Activated naive CD8-positive, alpha-beta T cell treated with anti-CD3 and anti-CD28 coated beads, Interleukin-2, amount 50 U/mL, for 24 hours (primary cell): Measurements from ENCODE around the gene MAP3K4.

ENCODE experiments used
- ATAC-seq: fragments of 150-1000 bp; cut with Tn5 transposase; one replicate; pipeline ENCODE4 v1.10.0; 2021
- DNase-seq: peaks from one replicate; pipeline ENCODE4 v3.0.0; 2021
- H3K27ac Mint-ChIP-seq: one replicate; pipeline ENCODE4 v1.8.0; 2021; ENCODE audit warnings: mild to moderate bottlenecking, mixed read lengths
- H3K27me3 Mint-ChIP-seq: one replicate; pipeline ENCODE4 v1.8.0; 2021; ENCODE audit warnings: mixed read lengths
- H3K36me3 Mint-ChIP-seq: one replicate; pipeline ENCODE4 v1.8.0; 2021; ENCODE audit warnings: low read depth, mixed read lengths
- H3K4me1 Mint-ChIP-seq: one replicate; pipeline ENCODE4 v1.8.0; 2021; ENCODE audit warnings: mixed read lengths
- H3K4me3 Mint-ChIP-seq: one replicate; pipeline ENCODE4 v1.8.0; 2021; ENCODE audit warnings: mild to moderate bottlenecking, moderate library complexity, mixed read lengths
- H3K9me3 Mint-ChIP-seq: one replicate; pipeline ENCODE4 v1.8.0; 2021; ENCODE audit warnings: mixed read lengths

Gene MAP3K4

DNA sequence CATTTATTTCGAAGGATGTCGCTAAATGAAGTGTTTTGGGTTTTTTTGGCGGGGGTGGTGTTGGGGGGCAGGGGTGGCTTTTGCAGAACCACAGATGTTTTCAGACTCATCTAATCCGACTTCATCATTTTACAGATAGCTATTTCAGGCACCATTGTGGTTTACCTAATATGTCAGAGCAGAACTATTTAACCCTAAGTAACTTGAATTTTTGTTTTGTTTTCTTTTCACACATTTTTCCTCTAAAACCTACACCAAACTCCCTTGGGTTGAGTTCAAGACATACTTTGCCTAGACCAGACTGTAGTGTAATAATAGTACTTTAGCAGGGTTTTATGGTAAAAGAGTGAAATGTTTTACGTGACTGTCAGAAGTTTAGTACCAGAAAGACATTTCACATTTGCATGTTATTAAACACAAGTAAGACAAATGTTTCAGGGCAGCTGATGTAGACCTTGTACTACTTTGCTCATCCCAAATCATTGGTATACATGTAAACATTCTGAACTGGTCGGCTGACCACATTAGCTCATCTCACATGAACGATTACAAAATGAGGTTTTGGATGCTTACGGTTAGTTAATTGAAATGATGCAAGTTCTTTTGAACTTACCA, 37.7 kb downstream of the MAP3K4 start:
- H3K4me1 Mint-ChIP-seq = peaks cover 44% of the 10 kb centered on the region
- ATAC-seq (peak; percentile 78), DNase-seq (no peak)
- H3K4me3 Mint-ChIP-seq = no peak overlapping the region
- no peaks in the 10 kb centered on the region for H3K9me3 Mint-ChIP-seq
- peaks cover 16% of the 10 kb centered on the region for H3K36me3 Mint-ChIP-seq
- H3K27me3 Mint-ChIP-seq = no peaks in the 10 kb centered on the region
- H3K27ac Mint-ChIP-seq = no peak overlapping the region

DNA sequence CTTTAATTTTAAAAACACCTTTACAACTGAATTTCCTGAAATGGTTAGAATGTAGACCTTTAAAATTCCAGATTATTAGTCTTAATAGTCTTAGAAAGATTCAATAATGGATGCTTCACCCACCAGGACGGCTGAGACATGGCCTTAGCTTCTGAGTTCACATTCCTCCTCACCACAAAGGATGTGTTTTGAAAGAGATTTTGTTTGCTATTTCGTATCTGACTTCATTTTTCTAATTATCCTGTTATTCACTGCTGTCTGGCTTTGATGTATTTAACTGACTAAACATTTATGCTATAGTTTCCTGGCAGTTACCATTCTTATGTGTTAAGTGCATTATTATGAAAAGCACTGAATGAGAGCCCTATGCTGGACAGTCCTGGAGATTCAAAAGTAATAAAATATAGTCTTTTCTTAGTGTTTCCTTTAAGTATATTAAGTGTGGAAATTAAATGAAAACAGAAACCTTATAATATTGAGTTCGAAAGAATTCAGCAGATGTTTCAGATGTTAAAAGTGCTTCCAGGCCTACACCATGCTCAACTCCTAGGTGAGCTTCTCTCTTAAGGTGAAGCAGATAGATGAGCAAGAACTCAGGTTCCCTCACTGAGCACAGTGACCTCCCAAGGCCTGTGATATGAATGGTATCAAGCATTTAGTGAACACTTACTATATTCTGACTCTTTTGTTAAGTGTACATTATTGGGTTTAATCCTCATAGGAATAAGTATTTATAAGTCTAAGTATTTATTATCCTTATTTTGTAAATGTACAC, 40.3 kb downstream of the MAP3K4 start:
- H3K36me3 Mint-ChIP-seq = peaks cover 10% of the 10 kb centered on the region
- H3K4me1 Mint-ChIP-seq = peaks cover 42% of the 10 kb centered on the region
- no peaks in the 10 kb centered on the region for H3K27me3 Mint-ChIP-seq
- DNase-seq (no peak), ATAC-seq (no peak)
- H3K27ac Mint-ChIP-seq = no peak overlapping the region
- H3K9me3 Mint-ChIP-seq = no peaks in the 10 kb centered on the region
- H3K4me3 Mint-ChIP-seq = no peak overlapping the region

DNA sequence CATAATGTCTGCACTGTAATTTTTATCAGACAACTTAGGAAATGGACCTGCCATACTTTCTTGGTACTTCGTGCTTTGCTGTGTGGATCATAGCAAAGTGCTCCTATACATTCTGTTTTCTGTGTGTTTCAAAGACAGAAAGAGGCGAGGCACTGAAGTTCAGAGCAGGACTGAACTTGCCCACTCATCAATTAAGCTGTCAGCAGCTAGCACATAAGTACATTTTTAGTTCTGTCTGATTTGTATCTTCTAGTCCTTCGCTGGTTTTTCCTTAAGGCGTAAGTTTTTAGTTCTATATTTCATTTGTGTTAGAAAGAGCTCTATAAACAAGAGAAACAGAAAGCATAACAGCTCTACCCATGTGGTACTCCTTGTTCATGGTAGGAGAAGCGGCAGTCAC, 42.1 kb downstream of the MAP3K4 start:
- Mint-ChIP-seq H3K36me3 (peaks cover 24% of the 10 kb centered on the region), H3K4me1 (peaks cover 40% of the 10 kb centered on the region), H3K27me3 (no peaks in the 10 kb centered on the region), H3K4me3 (no peak overlapping the region), H3K27ac (no peak overlapping the region), H3K9me3 (no peaks in the 10 kb centered on the region)
- ATAC-seq (no peak), DNase-seq (no peak)

DNA sequence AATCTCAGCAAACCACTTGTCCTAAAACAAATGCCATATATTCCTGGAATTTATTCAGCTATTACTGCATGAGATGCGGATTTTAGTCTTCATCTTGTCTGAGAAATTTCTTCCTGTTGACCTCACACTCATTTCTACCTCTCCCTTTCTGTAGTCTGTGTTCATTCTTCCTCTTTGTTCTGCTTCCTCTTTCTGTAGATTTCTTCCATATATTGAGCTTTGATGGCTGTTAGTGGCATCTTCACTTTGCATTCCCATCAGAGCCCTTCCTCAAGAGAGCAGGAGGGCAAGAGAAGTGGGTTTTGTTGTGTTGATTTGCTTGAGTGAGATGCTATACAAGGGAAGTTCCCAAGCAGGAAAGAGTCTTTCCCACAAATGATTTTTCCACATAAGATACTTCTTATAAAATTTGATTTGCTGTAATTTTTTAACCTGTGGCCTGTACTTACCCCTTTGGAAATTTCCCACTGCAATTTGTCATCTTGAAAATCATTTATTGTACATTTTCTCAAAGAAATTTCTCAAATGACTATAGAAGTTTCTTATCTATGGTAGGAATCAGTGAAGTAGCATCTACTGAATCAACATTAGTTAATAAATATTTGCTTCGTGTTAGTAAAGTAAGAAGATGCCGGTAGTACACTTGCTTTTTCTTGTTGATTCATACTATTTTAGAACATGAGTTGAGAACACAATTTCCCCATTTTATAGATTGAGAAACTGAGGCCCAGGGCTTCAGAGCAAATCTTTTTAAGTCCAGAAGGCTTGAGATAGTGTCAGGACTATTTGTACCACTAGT, 43.8 kb downstream of the MAP3K4 start:
- Mint-ChIP-seq H3K27ac (no peak overlapping the region), H3K4me1 (peaks cover 28% of the 10 kb centered on the region), H3K27me3 (no peaks in the 10 kb centered on the region), H3K4me3 (no peak overlapping the region), H3K36me3 (peaks cover 29% of the 10 kb centered on the region), H3K9me3 (no peaks in the 10 kb centered on the region)
- DNase-seq = no peak
- no peak for ATAC-seq

DNA sequence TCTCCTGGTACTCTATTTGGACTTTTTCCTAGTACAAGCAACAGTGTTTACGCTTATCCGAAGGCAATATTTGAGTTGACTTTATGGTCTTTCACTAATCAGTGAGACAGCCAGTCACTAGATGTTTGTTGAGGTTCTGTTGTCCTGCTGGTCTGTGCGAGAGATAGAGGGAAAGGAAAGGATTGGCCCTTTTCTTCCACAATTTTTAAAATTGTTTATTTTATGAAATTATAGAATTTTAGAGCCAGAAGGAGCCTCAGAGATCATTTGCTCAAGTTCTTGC, 44.4 kb downstream of the MAP3K4 start:
- Mint-ChIP-seq H3K27me3 (no peaks in the 10 kb centered on the region), H3K4me1 (peaks cover 27% of the 10 kb centered on the region), H3K9me3 (no peaks in the 10 kb centered on the region), H3K36me3 (peaks cover 29% of the 10 kb centered on the region), H3K4me3 (no peak overlapping the region), H3K27ac (no peak overlapping the region)
- ATAC-seq (no peak), DNase-seq (no peak)

DNA sequence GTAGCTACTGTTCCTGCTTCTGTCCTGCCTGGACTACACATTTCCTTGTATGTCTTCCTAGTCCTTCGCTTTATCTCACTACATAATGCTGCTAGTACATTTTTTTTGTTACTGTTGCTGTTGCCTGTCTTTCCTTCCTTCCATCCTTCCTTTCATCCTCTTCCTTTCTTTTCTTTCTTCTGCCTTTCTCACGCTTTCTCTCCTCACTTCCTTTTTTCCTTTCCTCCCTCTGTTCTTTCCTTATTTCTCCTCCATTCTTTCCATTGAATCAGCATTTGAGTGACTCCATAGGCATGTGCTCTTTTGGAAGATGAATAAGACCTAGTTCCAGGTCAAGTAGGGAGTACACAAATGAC, 46.3 kb downstream of the MAP3K4 start:
- Mint-ChIP-seq H3K27ac (peak overlapping the region; percentile 40), H3K27me3 (no peaks in the 10 kb centered on the region), H3K4me1 (peaks cover 21% of the 10 kb centered on the region), H3K36me3 (peaks cover 38% of the 10 kb centered on the region), H3K4me3 (no peak overlapping the region), H3K9me3 (no peaks in the 10 kb centered on the region)
- ATAC-seq = no peak
- DNase-seq = no peak

DNA sequence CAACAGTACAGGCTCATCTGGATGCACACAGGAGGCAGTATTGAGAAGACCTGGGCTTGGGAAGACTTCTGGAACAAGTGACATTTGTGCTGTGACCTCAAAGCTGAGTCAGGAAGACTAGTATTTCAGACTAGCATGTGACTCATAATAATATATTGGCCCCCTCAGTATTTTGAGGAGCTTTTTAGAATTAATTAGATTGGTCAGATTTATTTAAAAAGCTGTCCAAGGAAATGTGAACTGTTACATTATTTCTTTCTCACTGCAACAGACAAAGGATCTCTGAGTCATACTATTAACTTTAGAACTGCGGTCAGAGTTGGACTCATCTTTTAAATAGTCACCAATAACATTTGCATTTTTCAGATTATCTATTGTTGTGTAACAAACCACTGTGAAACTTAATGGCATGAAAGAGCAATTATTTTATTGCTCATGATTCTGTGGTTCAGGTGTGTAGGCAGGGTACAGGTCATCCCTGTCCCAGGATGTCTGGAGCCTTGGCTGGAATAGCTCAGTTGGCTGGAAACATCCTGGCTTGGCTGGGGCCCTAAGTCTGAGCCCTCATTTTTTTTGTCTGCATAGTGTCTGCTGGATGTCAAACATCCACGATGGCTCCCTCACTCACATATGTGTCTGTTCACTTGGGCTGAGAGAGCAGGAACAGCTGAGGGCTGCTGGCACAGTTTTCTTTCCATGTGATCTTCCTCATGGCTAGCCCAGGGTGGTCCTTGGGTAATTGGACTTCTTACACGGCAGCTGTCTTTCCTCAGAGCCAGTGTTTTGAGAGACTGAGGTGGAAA, 46.9 kb downstream of the MAP3K4 start:
- Mint-ChIP-seq H3K36me3 (peaks cover 41% of the 10 kb centered on the region), H3K9me3 (no peaks in the 10 kb centered on the region), H3K4me3 (no peak overlapping the region), H3K27me3 (no peaks in the 10 kb centered on the region), H3K27ac (peak overlapping the region; percentile 40), H3K4me1 (peaks cover 21% of the 10 kb centered on the region)
- no peak for DNase-seq
- ATAC-seq = peak; percentile 79

DNA sequence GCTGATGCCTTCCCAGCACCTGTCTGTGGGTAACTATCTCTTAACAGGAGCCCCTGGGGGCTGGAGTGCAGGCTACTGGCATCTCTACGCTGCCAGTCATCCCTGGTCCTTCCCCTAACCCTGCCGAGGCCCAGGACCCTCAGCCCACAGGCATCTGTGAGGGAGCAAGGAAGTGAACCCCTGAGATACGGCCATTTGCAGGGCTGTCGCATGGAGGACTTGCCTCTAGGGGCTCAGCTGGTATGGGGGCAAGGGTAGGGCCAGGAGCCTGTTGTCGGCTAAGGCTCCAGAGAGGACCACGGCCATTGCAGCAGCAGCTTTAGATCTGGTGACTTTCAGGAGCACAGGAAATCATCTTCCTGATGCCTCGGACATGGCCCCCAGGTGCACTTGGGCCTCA, 49.7 kb downstream of the MAP3K4 start:
- ATAC-seq (no peak), DNase-seq (no peak)
- Mint-ChIP-seq H3K9me3 (no peaks in the 10 kb centered on the region), H3K4me1 (peaks cover 19% of the 10 kb centered on the region), H3K27me3 (no peaks in the 10 kb centered on the region), H3K27ac (no peak overlapping the region), H3K36me3 (peaks cover 45% of the 10 kb centered on the region), H3K4me3 (no peak overlapping the region)

DNA sequence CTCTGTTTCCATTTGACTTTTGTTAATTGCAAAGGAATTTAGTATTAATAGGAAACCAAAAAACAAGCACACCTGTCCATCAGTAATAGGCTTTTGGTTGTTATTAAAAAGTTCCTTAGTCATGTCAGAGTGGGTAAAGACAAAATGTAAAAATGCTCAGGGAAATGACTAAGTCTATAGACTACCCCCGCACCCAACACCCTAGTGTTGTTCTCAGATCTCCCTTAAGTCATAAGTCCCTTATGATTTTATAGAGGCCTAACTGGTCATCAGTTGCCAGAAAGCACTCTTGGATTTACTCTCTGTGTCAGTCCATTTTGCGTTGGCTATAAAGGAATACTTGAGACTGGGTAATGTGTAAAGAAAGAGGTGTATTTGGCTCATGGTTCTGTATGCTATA, 52.8 kb downstream of the MAP3K4 start:
- ATAC-seq (no peak), DNase-seq (no peak)
- peaks cover 29% of the 10 kb centered on the region for H3K36me3 Mint-ChIP-seq
- H3K27ac Mint-ChIP-seq = no peak overlapping the region
- H3K27me3 Mint-ChIP-seq = no peaks in the 10 kb centered on the region
- H3K4me1 Mint-ChIP-seq = peaks cover 5% of the 10 kb centered on the region
- H3K4me3 Mint-ChIP-seq = no peak overlapping the region
- H3K9me3 Mint-ChIP-seq = no peaks in the 10 kb centered on the region

DNA sequence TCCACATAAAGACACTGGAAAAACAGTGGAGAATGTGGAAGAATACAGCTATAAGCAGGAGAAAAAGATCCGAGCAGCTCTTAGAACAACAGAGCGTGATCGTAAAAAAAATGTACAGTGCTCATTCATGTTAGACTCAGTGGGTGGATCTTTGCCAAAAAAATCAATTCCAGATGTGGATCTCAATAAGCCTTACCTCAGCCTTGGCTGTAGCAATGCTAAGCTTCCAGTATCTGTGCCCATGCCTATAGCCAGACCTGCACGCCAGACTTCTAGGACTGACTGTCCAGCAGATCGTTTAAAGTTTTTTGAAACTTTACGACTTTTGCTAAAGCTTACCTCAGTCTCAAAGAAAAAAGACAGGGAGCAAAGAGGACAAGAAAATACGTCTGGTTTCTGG, 57.1 kb downstream of the MAP3K4 start:
- H3K4me3 Mint-ChIP-seq = no peak overlapping the region
- H3K4me1 Mint-ChIP-seq = peaks cover 3% of the 10 kb centered on the region
- H3K27ac Mint-ChIP-seq = no peak overlapping the region
- H3K27me3 Mint-ChIP-seq = no peaks in the 10 kb centered on the region
- ATAC-seq (no peak), DNase-seq (no peak)
- H3K9me3 Mint-ChIP-seq = no peaks in the 10 kb centered on the region
- H3K36me3 Mint-ChIP-seq = peaks cover 21% of the 10 kb centered on the region

DNA sequence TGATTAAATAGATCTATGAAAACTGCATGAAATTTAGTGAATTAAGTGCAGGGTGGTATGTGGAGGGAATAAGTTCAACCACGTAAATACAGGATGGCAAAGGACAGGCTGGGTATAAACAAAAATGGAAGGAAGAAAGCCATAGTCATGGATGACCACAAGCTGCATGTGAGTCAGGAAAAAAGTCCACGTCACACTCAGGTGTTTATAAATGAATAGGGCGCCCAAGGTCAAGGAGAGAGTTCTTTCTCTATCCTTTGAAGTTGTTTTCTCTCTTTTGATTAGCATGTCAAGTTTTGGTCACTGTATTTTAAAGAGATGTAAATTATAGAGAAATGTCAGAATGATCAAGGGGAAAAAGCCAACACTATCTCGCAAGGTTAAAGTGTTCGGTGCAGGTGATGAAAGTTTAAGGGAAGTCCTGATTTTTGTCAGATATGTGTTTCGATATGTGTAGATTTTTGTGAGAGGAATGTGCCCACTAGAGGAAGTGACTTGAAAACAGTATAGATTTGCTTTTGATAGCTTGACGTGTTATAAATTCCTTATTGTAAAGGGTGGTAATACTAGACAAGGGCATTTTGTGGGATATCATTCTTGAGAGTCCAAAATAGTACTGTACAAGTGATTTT, 58.7 kb downstream of the MAP3K4 start:
- Mint-ChIP-seq H3K27ac (no peak overlapping the region), H3K4me1 (no peaks in the 10 kb centered on the region), H3K36me3 (peaks cover 15% of the 10 kb centered on the region), H3K9me3 (no peaks in the 10 kb centered on the region), H3K4me3 (no peak overlapping the region), H3K27me3 (no peaks in the 10 kb centered on the region)
- DNase-seq = no peak
- ATAC-seq = no peak

DNA sequence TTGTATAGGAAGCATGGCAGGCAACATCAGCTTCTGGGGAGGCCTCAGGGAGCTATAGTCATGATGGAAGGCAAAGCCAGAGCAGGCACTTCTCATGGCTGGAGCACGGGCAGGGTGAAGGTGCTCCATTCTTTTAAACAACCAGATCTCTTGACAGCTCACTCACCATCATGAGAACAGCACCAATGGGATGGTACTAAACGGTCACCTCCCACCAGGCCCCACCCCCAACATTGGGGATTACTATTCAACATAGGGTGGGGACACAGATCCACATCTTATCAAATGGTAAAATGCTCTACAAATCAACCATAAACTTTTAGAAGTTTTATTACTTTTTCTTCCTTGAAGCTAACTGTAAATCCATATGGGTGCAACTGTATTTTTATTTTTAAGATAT, 61.5 kb downstream of the MAP3K4 start:
- Mint-ChIP-seq H3K4me1 (no peaks in the 10 kb centered on the region), H3K27me3 (no peaks in the 10 kb centered on the region), H3K36me3 (peaks cover 9% of the 10 kb centered on the region), H3K9me3 (no peaks in the 10 kb centered on the region), H3K4me3 (no peak overlapping the region), H3K27ac (no peak overlapping the region)
- no peak for DNase-seq
- no peak for ATAC-seq

DNA sequence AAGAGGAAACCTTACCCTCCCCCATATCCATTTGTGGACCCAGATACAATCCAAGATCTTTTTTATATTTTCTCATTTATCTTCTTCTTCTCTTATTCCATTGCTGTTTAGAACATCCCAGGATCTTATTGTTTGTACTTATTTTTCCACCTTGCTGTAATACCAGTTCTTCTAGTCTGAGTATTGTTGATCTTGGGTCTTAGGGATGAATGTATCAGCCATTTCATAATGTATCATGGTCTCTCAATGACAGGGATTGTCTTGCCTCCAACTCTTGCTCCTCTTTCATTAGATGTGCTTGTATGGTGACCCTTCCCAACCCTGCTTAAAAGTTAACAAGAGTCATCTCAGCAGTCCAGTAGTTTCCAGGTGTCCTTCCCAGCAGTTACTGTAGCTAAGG, 63.3 kb downstream of the MAP3K4 start:
- DNase-seq (no peak), ATAC-seq (no peak)
- H3K4me3 Mint-ChIP-seq = no peak overlapping the region
- no peaks in the 10 kb centered on the region for H3K27me3 Mint-ChIP-seq
- no peaks in the 10 kb centered on the region for H3K4me1 Mint-ChIP-seq
- H3K27ac Mint-ChIP-seq = no peak overlapping the region
- H3K36me3 Mint-ChIP-seq = peaks cover 9% of the 10 kb centered on the region
- no peaks in the 10 kb centered on the region for H3K9me3 Mint-ChIP-seq

DNA sequence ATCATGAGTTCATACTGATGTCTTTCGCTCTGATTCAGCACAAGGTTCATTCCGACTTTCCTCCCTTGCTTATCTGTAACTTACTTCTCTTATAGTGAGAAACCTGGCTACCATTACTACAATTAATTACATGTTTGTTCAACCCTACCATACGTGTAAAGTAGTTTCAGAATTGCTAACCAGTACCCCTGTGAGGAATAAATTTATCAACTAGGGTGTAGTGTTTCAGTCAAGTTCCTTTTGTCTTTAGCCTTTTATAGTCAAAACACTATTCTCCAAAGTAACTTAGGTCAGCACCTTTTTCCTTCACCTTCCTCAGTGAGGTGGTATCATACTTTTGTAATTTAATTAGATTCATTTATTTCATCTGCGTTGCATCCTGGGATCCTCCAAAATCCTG, 64.9 kb downstream of the MAP3K4 start:
- no peak for DNase-seq
- no peak overlapping the region for H3K4me3 Mint-ChIP-seq
- H3K27ac Mint-ChIP-seq = no peak overlapping the region
- no peaks in the 10 kb centered on the region for H3K9me3 Mint-ChIP-seq
- no peaks in the 10 kb centered on the region for H3K4me1 Mint-ChIP-seq
- peaks cover 12% of the 10 kb centered on the region for H3K36me3 Mint-ChIP-seq
- no peak for ATAC-seq
- no peaks in the 10 kb centered on the region for H3K27me3 Mint-ChIP-seq
